ENCODE data around the gene ANAPC13. TPM values are rescaled to one million over a fixed set of nuclear protein-coding genes. Genes with fewer than 3 reads are reported as not detected.

ANAPC13 gene
- total RNA-seq, 5 donors from 2014 or later (not counting 1 experiment from before 2014, with no cell fraction given): 20.7 to 31.8 (median 22.6) TPM

GRCh38 chr3:134432236-134432635, 53.5 kb downstream of the ANAPC13 start:
- no peaks in the 10 kb centered on the region for H3K4me1 Mint-ChIP-seq
- Histone ChIP-seq H3K4me1 (ENCODE audit: control insufficient read depth in 1 of 2, extremely low read depth in 1 of 2, insufficient read depth in 2 of 2, low read length in 2 of 2) (no peaks in the 10 kb centered on the region), H3K36me3 (ENCODE audit: control insufficient read depth in 2 of 2, extremely low read depth in 1 of 2, insufficient read depth in 1 of 2, low read length in 1 of 2) (no peaks in the 10 kb centered on the region), H3K27me3 (replicated peaks in 1 of 2; ENCODE audit: control insufficient read depth in 2 of 2, extremely low read depth in 1 of 2, insufficient read depth in 2 of 2, low read length in 1 of 2) (peaks cover 2 to 9% of the 10 kb centered on the region in 2 experiments), H3K27ac (ENCODE audit: low read length) (no peak overlapping the region), H3K4me3 (ENCODE audit: control insufficient read depth in 1 of 2, extremely low read depth in 1 of 2, low read length in 1 of 2) (no peak overlapping the region), H3K9me3 (no peaks in the 10 kb centered on the region)
- WGBS (ENCODE audit: insufficient coverage): no CpG with 5 or more reads among the region's 3 CpGs
- peaks cover 20 to 21% of the 10 kb centered on the region in 2 donors for H3K27me3 Mint-ChIP-seq
- ChIA-PET CTCF (no interaction called here), POLR2A (no interaction called here)
- H3K27ac Mint-ChIP-seq: no peak overlapping the region
- H3K9me3 Mint-ChIP-seq: no peaks in the 10 kb centered on the region
- H3K36me3 Mint-ChIP-seq: no peaks in the 10 kb centered on the region
- no peak for DNase-seq
- ATAC-seq (replicated peaks in 1 of 4): no peak
- H3K4me3 Mint-ChIP-seq: no peak overlapping the region

- no peaks in the 10 kb centered on the region for H3K36me3 ChIP-seq (ENCODE audit: control insufficient read depth in 2 of 2, extremely low read depth in 1 of 2, insufficient read depth in 1 of 2, low read length in 1 of 2)
- 50% methylated on average over 1 of the region's 4 CpGs for WGBS (ENCODE audit: insufficient coverage)
- no peak overlapping the region for H3K27ac ChIP-seq (ENCODE audit: low read length)
- POLR2A ChIA-PET: no interaction called here
- Mint-ChIP-seq H3K27ac (no peak overlapping the region), H3K9me3 (no peaks in the 10 kb centered on the region), H3K27me3 (peaks cover 20 to 22% of the 10 kb centered on the region in 2 donors), H3K4me3 (no peak overlapping the region), H3K4me1 (no peaks in the 10 kb centered on the region), H3K36me3 (no peaks in the 10 kb centered on the region)
- H3K4me3 ChIP-seq (ENCODE audit: control insufficient read depth in 1 of 2, extremely low read depth in 1 of 2, low read length in 1 of 2): no peak overlapping the region
- DNase-seq (no peak), ATAC-seq (replicated peaks in 1 of 4) (no peak)
- no peaks in the 10 kb centered on the region for H3K9me3 ChIP-seq
- peaks cover 2 to 17% of the 10 kb centered on the region in 2 experiments for H3K27me3 ChIP-seq (replicated peaks in 1 of 2; ENCODE audit: control insufficient read depth in 2 of 2, extremely low read depth in 1 of 2, insufficient read depth in 2 of 2, low read length in 1 of 2)
- no peaks in the 10 kb centered on the region for H3K4me1 ChIP-seq (ENCODE audit: control insufficient read depth in 1 of 2, extremely low read depth in 1 of 2, insufficient read depth in 2 of 2, low read length in 2 of 2)
- CTCF ChIA-PET: no interaction called here
Measured at GRCh38 chr3:134430950-134431445, 54.8 kb downstream of the ANAPC13 start.

- Histone ChIP-seq H3K4me3 (ENCODE audit: control insufficient read depth in 1 of 2, extremely low read depth in 1 of 2, low read length in 1 of 2) (no peak overlapping the region), H3K9me3 (no peaks in the 10 kb centered on the region), H3K4me1 (ENCODE audit: control insufficient read depth in 1 of 2, extremely low read depth in 1 of 2, insufficient read depth in 2 of 2, low read length in 2 of 2) (no peaks in the 10 kb centered on the region), H3K27ac (ENCODE audit: low read length) (no peak overlapping the region), H3K36me3 (ENCODE audit: control insufficient read depth in 2 of 2, extremely low read depth in 1 of 2, insufficient read depth in 1 of 2, low read length in 1 of 2) (no peaks in the 10 kb centered on the region), H3K27me3 (replicated peaks in 1 of 2; ENCODE audit: control insufficient read depth in 2 of 2, extremely low read depth in 1 of 2, insufficient read depth in 2 of 2, low read length in 1 of 2) (peaks cover 2 to 15% of the 10 kb centered on the region in 2 experiments)
- no peak for DNase-seq
- no peaks in the 10 kb centered on the region for H3K4me1 Mint-ChIP-seq
- H3K36me3 Mint-ChIP-seq: no peaks in the 10 kb centered on the region
- ChIA-PET CTCF (no interaction called here), POLR2A (no interaction called here)
- H3K9me3 Mint-ChIP-seq: no peaks in the 10 kb centered on the region
- no peak overlapping the region for H3K27ac Mint-ChIP-seq
- no peak for ATAC-seq (replicated peaks in 1 of 4)
- no peak overlapping the region for H3K4me3 Mint-ChIP-seq
- 77% methylated on average over 3 of the region's 4 CpGs for WGBS (ENCODE audit: insufficient coverage)
- H3K27me3 Mint-ChIP-seq: peaks cover 20 to 22% of the 10 kb centered on the region in 2 donors
Measured at GRCh38 chr3:134430174-134430573, 55.6 kb downstream of the ANAPC13 start.

DNA sequence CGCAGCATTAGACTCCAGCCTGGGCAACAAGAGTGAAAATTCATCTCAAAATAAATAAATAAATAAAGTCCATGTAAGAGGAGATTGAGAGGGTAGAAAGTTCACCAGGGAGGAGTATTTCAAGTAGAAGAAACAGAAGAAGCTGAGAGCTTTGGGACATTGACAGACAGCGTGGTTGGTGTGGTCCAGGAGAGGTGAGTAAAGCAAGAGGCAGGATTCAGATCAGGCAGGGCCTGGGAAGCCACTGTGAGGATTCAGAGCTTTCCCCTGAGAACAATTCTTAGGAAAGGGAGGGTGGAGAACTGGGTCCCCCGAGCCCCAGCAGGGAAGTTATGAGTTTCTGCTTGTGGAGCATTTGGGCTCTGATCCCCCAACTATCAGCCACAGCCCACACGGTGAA, 57.4 kb downstream of the ANAPC13 start:
- peaks cover 16 to 17% of the 10 kb centered on the region in 2 donors for H3K27me3 Mint-ChIP-seq
- ATAC-seq (replicated peaks in 1 of 4): no peak
- H3K27me3 ChIP-seq (replicated peaks in 1 of 2; ENCODE audit: control insufficient read depth in 2 of 2, extremely low read depth in 1 of 2, insufficient read depth in 2 of 2, low read length in 1 of 2): peaks cover 2 to 15% of the 10 kb centered on the region in 2 experiments

More for the DNA sequence above, 57.4 kb downstream of the ANAPC13 start:
- no peak overlapping the region for H3K4me3 ChIP-seq (ENCODE audit: control insufficient read depth in 1 of 2, extremely low read depth in 1 of 2, low read length in 1 of 2)
- no peak for DNase-seq
- H3K27ac ChIP-seq (ENCODE audit: low read length): no peak overlapping the region
- H3K4me1 ChIP-seq (ENCODE audit: control insufficient read depth in 1 of 2, extremely low read depth in 1 of 2, insufficient read depth in 2 of 2, low read length in 2 of 2): no peaks in the 10 kb centered on the region
- H3K36me3 Mint-ChIP-seq: no peaks in the 10 kb centered on the region
- no peaks in the 10 kb centered on the region for H3K9me3 ChIP-seq
- 67% methylated on average over 2 of the region's 4 CpGs for WGBS (ENCODE audit: insufficient coverage)
- H3K4me3 Mint-ChIP-seq: no peak overlapping the region
- no peaks in the 10 kb centered on the region for H3K9me3 Mint-ChIP-seq
- POLR2A ChIA-PET: no interaction called here
- H3K4me1 Mint-ChIP-seq: no peaks in the 10 kb centered on the region
- H3K27ac Mint-ChIP-seq: no peak overlapping the region
- CTCF ChIA-PET: no interaction called here
- no peaks in the 10 kb centered on the region for H3K36me3 ChIP-seq (ENCODE audit: control insufficient read depth in 2 of 2, extremely low read depth in 1 of 2, insufficient read depth in 1 of 2, low read length in 1 of 2)

Other genes starting within 250 kb of the ANAPC13 start
- gene RYK, start 235.1 kb downstream of the ANAPC13 start, total RNA-seq: 10 to 100 TPM; 33.6 to 46.3 (median 38.0) TPM
- gene AMOTL2, start 111.5 kb downstream of the ANAPC13 start, total RNA-seq: under 1 TPM in 3 of 5 donors, not detected in 2; 0.20 to 0.96 (median 0.76) TPM
- gene CEP63, start 72 bp upstream of the ANAPC13 start, total RNA-seq: 10 to 100 TPM; 21.7 to 26.1 (median 24.6) TPM
- not detected for gene KY, start 165.0 kb upstream of the ANAPC13 start, total RNA-seq

Data from T-cell (primary cell).